ENCODE results near the gene CTSH. TPM values are rescaled to one million over a fixed set of nuclear protein-coding genes. Genes with fewer than 3 reads are reported as not detected.
A peak's percentile ranks its signal among the peaks of the same experiment; 100 is the strongest.

CTSH gene
- total and polyA plus RNA-seq, 2 of the 13 experiments (the other 11 are each of a cell fraction or from before 2014, with no cell fraction given) = 265 to 653 TPM

GRCh38 chr15:78988361-78988911 lies 43.6 kb upstream of the CTSH start (continued):
- no peak for TF ChIP-seq ZFP36 (IDR thresholded peaks at IDR 0.05; ENCODE audit: borderline replicate concordance, low read depth, low read length, partially characterized antibody)
- TF ChIP-seq HDAC1 (CRISPR knock-in tag; IDR thresholded peaks at IDR 0.05) = peak; percentile 87
- TF ChIP-seq HNRNPK (IDR thresholded peaks at IDR 0.05; ENCODE audit: low read depth, low read length, poor library complexity, severe bottlenecking) = no peak
- peak; percentile 85 for TF ChIP-seq ZNF792 (CRISPR knock-in tag; IDR thresholded peaks at IDR 0.05)
- TF ChIP-seq SMARCE1 (IDR thresholded peaks at IDR 0.05; ENCODE audit: borderline replicate concordance) = no peak
- TF ChIP-seq ZNF3 (CRISPR knock-in tag; IDR thresholded peaks at IDR 0.05) = 0 out of 2 replicates have a peak, but pooled peaks have one; percentile 60
- TF ChIP-seq JARID2 (CRISPR knock-in tag; IDR thresholded peaks at IDR 0.05; ENCODE audit: insufficient replicate concordance) = peak; percentile 32
- peak; percentile 71 for TF ChIP-seq POLR2AphosphoS5 (IDR thresholded peaks at IDR 0.05; ENCODE audit: low read depth, low read length)
- TF ChIP-seq ZBTB43 (CRISPR knock-in tag; conservative IDR thresholded peaks at IDR 0.05) = peak; percentile 93
- TF ChIP-seq ZMAT5 (CRISPR knock-in tag; IDR thresholded peaks at IDR 0.05; ENCODE audit: borderline replicate concordance, low read depth) = 0 out of 2 replicates have a peak, but pooled peaks have one; percentile 77
- TF ChIP-seq MZF1 (CRISPR knock-in tag; IDR thresholded peaks at IDR 0.05; ENCODE audit: borderline replicate concordance) = no peak
- TF ChIP-seq SKI (IDR thresholded peaks at IDR 0.05; ENCODE audit: partially characterized antibody) = peak; percentile 40
- TF ChIP-seq HDAC6 (IDR thresholded peaks at IDR 0.05; ENCODE audit: low read depth, low read length) = no peak
- peak; percentile 73; the same call in 1 of the 2 replicates for TF ChIP-seq ZNF724P (CRISPR knock-in tag; IDR thresholded peaks at IDR 0.05; ENCODE audit: borderline replicate concordance)
- peak; percentile 76 for TF ChIP-seq FOXP4 (CRISPR knock-in tag; IDR thresholded peaks at IDR 0.05)
- TF ChIP-seq FUBP1 (CRISPR knock-in tag; IDR thresholded peaks at IDR 0.05; ENCODE audit: borderline replicate concordance) = no peak
- TF ChIP-seq SP2 (CRISPR knock-in tag; IDR thresholded peaks at IDR 0.05) = no peak
- TF ChIP-seq ZFP1 (CRISPR knock-in tag; IDR thresholded peaks at IDR 0.05) = no peak; the same call in 1 of the 2 replicates
- peak; percentile 80 for TF ChIP-seq MEIS2 (CRISPR knock-in tag; IDR thresholded peaks at IDR 0.05)
- no peak for TF ChIP-seq SNRNP70 (IDR thresholded peaks at IDR 0.05; ENCODE audit: low read depth, low read length)
- no peak for TF ChIP-seq THAP7 (CRISPR knock-in tag; IDR thresholded peaks at IDR 0.05)
- TF ChIP-seq TFE3 (CRISPR knock-in tag; IDR thresholded peaks at IDR 0.05) = peak; percentile 100
- no peak for TF ChIP-seq CREBL2 (CRISPR knock-in tag; IDR thresholded peaks at IDR 0.05; ENCODE audit: borderline replicate concordance)
